Parathyroid adenoma (tissue), 2 donors: ENCODE measurements around the gene RASAL2.
"Not testable (repeated sequence)": the region's sequence is repeated elsewhere in the genome, so short reads cannot be mapped to it uniquely, and the experiment has no call there.

Experiments
- H2AFZ ChIP-seq: fragments of 300-600 bp; sonication (generic); one replicate; pipeline ENCODE4 v1.7.0; 2017; ENCODE audit warnings: antibody characterized with exemption, mild to moderate bottlenecking
- H3K27ac ChIP-seq: fragments of 300-600 bp; sonication (generic); one replicate; pipeline ENCODE4 v1.7.0; 2017
- H3K27me3 ChIP-seq: fragments of 300-600 bp; sonication (generic); one replicate; pipeline ENCODE4 v1.7.0; 2017; ENCODE audit warnings: low read length; ENCODE audit not compliant: control insufficient read depth, insufficient read depth
- H3K36me3 ChIP-seq: fragments of 300-600 bp; sonication (generic); one replicate; pipeline ENCODE4 v1.7.0; 2017; ENCODE audit warnings: low read length; ENCODE audit not compliant: control insufficient read depth, insufficient read depth
- H3K4me1 ChIP-seq: fragments of 300-600 bp; sonication (generic); one replicate; pipeline ENCODE4 v1.7.0; 2017; ENCODE audit warnings: control low read depth
- H3K4me2 ChIP-seq: fragments of 300-600 bp; sonication (generic); one replicate; pipeline ENCODE4 v1.7.0; 2017; ENCODE audit warnings: low read length
- H3K4me3 ChIP-seq: fragments of 300-600 bp; sonication (generic); one replicate; pipeline ENCODE4 v1.7.0; 2017; ENCODE audit warnings: low read depth, low read length
- H3K79me2 ChIP-seq: fragments of 300-600 bp; sonication (generic); one replicate; pipeline ENCODE4 v1.7.0; 2017; ENCODE audit warnings: control low read depth
- H3K9ac ChIP-seq: fragments of 300-600 bp; sonication (generic); one replicate; pipeline ENCODE4 v1.7.0; 2017; ENCODE audit warnings: mild to moderate bottlenecking
- H3K9me3 ChIP-seq: fragments of 300-600 bp; sonication (generic); one replicate; pipeline ENCODE4 v1.7.0; 2017; ENCODE audit warnings: low read length; ENCODE audit not compliant: control insufficient read depth
- TF ChIP-seq, protein P1 (sequence below): fragments of 300-600 bp; sonication (generic); IDR thresholded peaks from one replicate; pipeline ENCODE4 v1.7.0; 2017; ENCODE audit warnings: antibody characterized with exemption, mild to moderate bottlenecking
- donor health status: primary hyperparathyroidism.

The RASAL2 gene

GRCh38 chr1:178388418-178389145, 294.7 kb downstream of the RASAL2 start:
- no peaks in the 10 kb centered on the region for H3K27me3 ChIP-seq
- no peaks in the 10 kb centered on the region for H3K9me3 ChIP-seq
- H3K79me2 ChIP-seq = no peaks in the 10 kb centered on the region
- H3K36me3 ChIP-seq = no peaks in the 10 kb centered on the region
- peaks cover 11% of the 10 kb centered on the region for H3K4me1 ChIP-seq
- H2AFZ ChIP-seq = peak overlapping the region; percentile 34
- H3K4me2 ChIP-seq = peak overlapping the region; percentile 49
- H3K4me3 ChIP-seq = no peak overlapping the region
- TF ChIP-seq, protein P1, sequence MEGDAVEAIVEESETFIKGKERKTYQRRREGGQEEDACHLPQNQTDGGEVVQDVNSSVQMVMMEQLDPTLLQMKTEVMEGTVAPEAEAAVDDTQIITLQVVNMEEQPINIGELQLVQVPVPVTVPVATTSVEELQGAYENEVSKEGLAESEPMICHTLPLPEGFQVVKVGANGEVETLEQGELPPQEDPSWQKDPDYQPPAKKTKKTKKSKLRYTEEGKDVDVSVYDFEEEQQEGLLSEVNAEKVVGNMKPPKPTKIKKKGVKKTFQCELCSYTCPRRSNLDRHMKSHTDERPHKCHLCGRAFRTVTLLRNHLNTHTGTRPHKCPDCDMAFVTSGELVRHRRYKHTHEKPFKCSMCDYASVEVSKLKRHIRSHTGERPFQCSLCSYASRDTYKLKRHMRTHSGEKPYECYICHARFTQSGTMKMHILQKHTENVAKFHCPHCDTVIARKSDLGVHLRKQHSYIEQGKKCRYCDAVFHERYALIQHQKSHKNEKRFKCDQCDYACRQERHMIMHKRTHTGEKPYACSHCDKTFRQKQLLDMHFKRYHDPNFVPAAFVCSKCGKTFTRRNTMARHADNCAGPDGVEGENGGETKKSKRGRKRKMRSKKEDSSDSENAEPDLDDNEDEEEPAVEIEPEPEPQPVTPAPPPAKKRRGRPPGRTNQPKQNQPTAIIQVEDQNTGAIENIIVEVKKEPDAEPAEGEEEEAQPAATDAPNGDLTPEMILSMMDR = no peak
- peak overlapping the region; percentile 44 for H3K27ac ChIP-seq
- no peak overlapping the region for H3K9ac ChIP-seq

DNA sequence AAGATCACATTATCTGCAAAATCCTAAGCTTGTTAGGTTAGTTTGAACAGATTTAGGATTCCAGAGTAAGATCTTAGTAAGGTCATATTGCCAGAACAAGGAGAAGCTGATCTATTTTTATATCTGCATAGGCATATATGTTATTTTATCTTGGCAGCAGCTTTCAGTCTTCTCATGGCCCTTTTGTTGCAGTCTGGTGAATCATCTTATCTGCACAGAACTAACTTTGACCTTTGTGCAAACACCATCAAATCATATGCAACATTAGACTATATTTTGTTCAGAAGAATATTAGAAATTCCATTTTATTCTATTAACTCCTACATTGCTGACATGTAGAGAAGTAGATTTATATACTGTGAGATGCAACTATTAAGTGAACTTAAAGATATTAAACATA, 295.5 kb downstream of the RASAL2 start:
- Histone ChIP-seq H3K9me3 (no peaks in the 10 kb centered on the region), H3K4me3 (no peak overlapping the region), H3K36me3 (no peaks in the 10 kb centered on the region), H3K9ac (no peak overlapping the region), H3K79me2 (no peaks in the 10 kb centered on the region), H3K27ac (no peak overlapping the region), H3K27me3 (no peaks in the 10 kb centered on the region), H2AFZ (no peak overlapping the region), H3K4me2 (no peak overlapping the region), H3K4me1 (peaks cover 11% of the 10 kb centered on the region)
- TF ChIP-seq, protein P1 = no peak

DNA sequence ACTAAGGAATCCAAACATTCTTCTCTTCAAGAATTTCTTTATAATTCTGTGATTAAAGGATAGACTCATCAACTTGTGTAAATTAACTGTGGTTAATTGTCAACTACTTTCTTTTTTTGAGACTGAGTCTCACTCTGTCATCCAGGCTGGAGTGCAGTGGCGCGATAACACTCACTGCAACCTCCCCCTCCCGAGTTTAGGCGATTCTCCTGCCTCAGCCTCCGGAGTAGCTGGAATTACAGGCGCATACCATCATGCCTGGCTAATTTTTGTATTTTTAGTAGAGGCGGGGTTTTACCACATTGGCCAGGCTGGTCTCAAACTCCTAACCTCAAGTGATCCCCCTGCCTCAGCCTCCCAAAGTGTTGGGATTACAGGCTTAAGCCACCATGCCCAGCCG, 296.4 kb downstream of the RASAL2 start:
- H3K4me3 ChIP-seq, H3K36me3 ChIP-seq, H3K4me2 ChIP-seq, H2AFZ ChIP-seq, H3K9me3 ChIP-seq, H3K27me3 ChIP-seq, H3K79me2 ChIP-seq, H3K27ac ChIP-seq, H3K9ac ChIP-seq: not testable (repeated sequence)
- peaks cover 11% of the 10 kb centered on the region for H3K4me1 ChIP-seq

- H2AFZ ChIP-seq = no peak overlapping the region
- H3K27ac ChIP-seq = no peak overlapping the region
- H3K4me2 ChIP-seq = no peak overlapping the region
- no peaks in the 10 kb centered on the region for H3K27me3 ChIP-seq
- H3K9me3 ChIP-seq = no peaks in the 10 kb centered on the region
- H3K79me2 ChIP-seq = peaks cover 5% of the 10 kb centered on the region
- H3K9ac ChIP-seq = no peak overlapping the region
- H3K36me3 ChIP-seq = no peaks in the 10 kb centered on the region
- peaks cover 8% of the 10 kb centered on the region for H3K4me1 ChIP-seq
- H3K4me3 ChIP-seq = no peak overlapping the region
- TF ChIP-seq, protein P1 = no peak
Observed at GRCh38 chr1:178393370-178393769, 299.5 kb downstream of the RASAL2 start.

DNA sequence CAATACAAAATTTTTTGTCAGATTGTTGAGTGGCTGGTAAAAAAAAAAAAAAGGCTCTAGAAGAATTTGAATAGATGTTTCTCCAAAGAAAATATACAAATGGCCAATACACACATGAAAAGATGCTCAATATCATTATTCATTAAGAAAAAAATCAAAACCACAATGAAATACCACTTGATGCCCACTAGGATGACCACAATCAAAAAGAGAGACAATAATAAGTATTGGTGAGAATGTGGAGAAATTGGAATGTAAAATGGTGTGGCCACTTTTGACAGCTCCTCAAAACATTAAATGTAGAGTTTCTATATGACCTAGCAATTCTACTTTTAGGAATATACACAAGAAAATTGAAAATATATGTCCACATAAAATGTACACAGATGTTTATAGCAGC, 302.9 kb downstream of the RASAL2 start:
- Histone ChIP-seq H3K36me3 (no peaks in the 10 kb centered on the region), H3K9me3 (no peaks in the 10 kb centered on the region), H3K4me1 (no peaks in the 10 kb centered on the region), H3K27me3 (no peaks in the 10 kb centered on the region), H3K27ac (no peak overlapping the region), H3K4me2 (no peak overlapping the region), H3K4me3 (no peak overlapping the region), H3K79me2 (peaks cover 5% of the 10 kb centered on the region), H3K9ac (no peak overlapping the region), H2AFZ (no peak overlapping the region)
- TF ChIP-seq, protein P1 = no peak
